Osteoblast (primary cell): ENCODE measurements around the gene DNM1L. TPM values are rescaled to one million over a fixed set of nuclear protein-coding genes. Genes with fewer than 3 reads are reported as not detected.
"Not testable (repeated sequence)": the region's sequence is repeated elsewhere in the genome, so short reads cannot be mapped to it uniquely, and the experiment has no call there.

Experiments
- DNase-seq: peaks from one replicate; pipeline ENCODE4 v3.0.0; 2011; ENCODE audit warnings: low spot score, mixed read lengths; ENCODE audit not compliant: insufficient read length; ENCODE audit errors: missing footprints
- H2AFZ ChIP-seq: 2 replicates; pipeline ENCODE4 v1.6.0; 2011; ENCODE audit warnings: mild to moderate bottlenecking, low read length
- H3K27ac ChIP-seq: 2 replicates; pipeline ENCODE4 v1.5.1; 2011; ENCODE audit warnings: mild to moderate bottlenecking, low read depth, low read length, moderate library complexity
- H3K27me3 ChIP-seq: 2 replicates; pipeline ENCODE4 v1.6.0; 2012; ENCODE audit warnings: mild to moderate bottlenecking, control low read depth, inconsistent platforms, low read length, moderate library complexity; ENCODE audit not compliant: insufficient read depth
- H3K36me3 ChIP-seq: 2 replicates; pipeline ENCODE4 v1.5.1; 2011; ENCODE audit warnings: mild to moderate bottlenecking, low read length, control low read depth, moderate library complexity; ENCODE audit not compliant: insufficient read depth
- H3K4me1 ChIP-seq: 2 replicates; pipeline ENCODE4 v1.5.1; 2011; ENCODE audit warnings: mild to moderate bottlenecking, low read length, control low read depth, moderate library complexity; ENCODE audit not compliant: insufficient read depth
- H3K4me2 ChIP-seq: 2 replicates; pipeline ENCODE4 v1.6.0; 2011; ENCODE audit warnings: mild to moderate bottlenecking, low read length; ENCODE audit not compliant: insufficient read depth
- H3K4me3 ChIP-seq: fragments of 200-600 bp; sonication (generic); 3 replicates; pipeline ENCODE4 v1.5.1; 2012; ENCODE audit warnings: mild to moderate bottlenecking, low read length, inconsistent platforms; ENCODE audit not compliant: insufficient read depth
- H3K79me2 ChIP-seq: 2 replicates; pipeline ENCODE4 v1.6.0; 2012; ENCODE audit warnings: mild to moderate bottlenecking, low read length, control low read depth, inconsistent platforms; ENCODE audit not compliant: insufficient read depth
- H3K9me3 ChIP-seq: 2 replicates; pipeline ENCODE4 v1.5.1; 2011; ENCODE audit warnings: low read depth, low read length, control low read depth
- H4K20me1 ChIP-seq: 2 replicates; pipeline ENCODE4 v1.6.0; 2012; ENCODE audit warnings: mild to moderate bottlenecking, low read length, control low read depth; ENCODE audit not compliant: insufficient read depth
- total RNA-seq: library from RNA; depleted of rRNA; stranded (reverse); fragments of >200 nt; gene quantifications from 2 replicates; pipeline ENCODE4 v1.2.3, GENCODE V29; 2012
- TF ChIP-seq, protein P1 (sequence below): IDR thresholded peaks from 2 replicates; pipeline ENCODE4 v1.5.1; 2011; ENCODE audit warnings: mild to moderate bottlenecking, low read depth, low read length, moderate library complexity; ENCODE audit errors: extremely low read depth

Gene DNM1L
- total RNA-seq, 1 donor, result 74.9 TPM

DNA sequence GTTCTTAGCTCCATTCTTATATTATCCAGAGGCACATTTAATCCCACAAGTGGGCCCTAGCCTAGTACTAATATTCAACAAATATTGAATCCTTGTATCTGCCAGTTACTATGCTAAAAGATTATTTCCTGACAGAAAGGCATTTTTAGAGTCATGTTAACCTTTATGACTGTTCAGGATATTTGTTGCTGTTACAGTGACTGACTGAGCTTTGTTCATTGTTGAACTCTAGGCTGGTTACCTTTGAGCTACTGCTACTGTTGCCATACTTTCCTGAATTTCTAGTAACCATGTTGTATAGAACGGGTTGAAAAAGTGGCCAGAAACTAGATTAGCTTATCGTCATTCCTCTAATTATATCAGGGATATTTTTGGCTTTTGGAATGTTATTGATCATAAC is 29.8 kb downstream of the DNM1L start:
- no peaks in the 10 kb centered on the region for H4K20me1 ChIP-seq
- H3K79me2 ChIP-seq, result peaks cover 5% of the 10 kb centered on the region
- no peaks in the 10 kb centered on the region for H3K9me3 ChIP-seq
- H3K36me3 ChIP-seq, result peaks cover 28% of the 10 kb centered on the region
- H3K27me3 ChIP-seq, result no peaks in the 10 kb centered on the region
- no peak overlapping the region for H2AFZ ChIP-seq
- no peak for DNase-seq
- H3K4me3 ChIP-seq, result no peak overlapping the region
- TF ChIP-seq, protein P1, sequence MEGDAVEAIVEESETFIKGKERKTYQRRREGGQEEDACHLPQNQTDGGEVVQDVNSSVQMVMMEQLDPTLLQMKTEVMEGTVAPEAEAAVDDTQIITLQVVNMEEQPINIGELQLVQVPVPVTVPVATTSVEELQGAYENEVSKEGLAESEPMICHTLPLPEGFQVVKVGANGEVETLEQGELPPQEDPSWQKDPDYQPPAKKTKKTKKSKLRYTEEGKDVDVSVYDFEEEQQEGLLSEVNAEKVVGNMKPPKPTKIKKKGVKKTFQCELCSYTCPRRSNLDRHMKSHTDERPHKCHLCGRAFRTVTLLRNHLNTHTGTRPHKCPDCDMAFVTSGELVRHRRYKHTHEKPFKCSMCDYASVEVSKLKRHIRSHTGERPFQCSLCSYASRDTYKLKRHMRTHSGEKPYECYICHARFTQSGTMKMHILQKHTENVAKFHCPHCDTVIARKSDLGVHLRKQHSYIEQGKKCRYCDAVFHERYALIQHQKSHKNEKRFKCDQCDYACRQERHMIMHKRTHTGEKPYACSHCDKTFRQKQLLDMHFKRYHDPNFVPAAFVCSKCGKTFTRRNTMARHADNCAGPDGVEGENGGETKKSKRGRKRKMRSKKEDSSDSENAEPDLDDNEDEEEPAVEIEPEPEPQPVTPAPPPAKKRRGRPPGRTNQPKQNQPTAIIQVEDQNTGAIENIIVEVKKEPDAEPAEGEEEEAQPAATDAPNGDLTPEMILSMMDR, result no peak
- H3K4me1 ChIP-seq, result no peaks in the 10 kb centered on the region
- H3K4me2 ChIP-seq, result no peak overlapping the region
- H3K27ac ChIP-seq, result no peak overlapping the region

DNA sequence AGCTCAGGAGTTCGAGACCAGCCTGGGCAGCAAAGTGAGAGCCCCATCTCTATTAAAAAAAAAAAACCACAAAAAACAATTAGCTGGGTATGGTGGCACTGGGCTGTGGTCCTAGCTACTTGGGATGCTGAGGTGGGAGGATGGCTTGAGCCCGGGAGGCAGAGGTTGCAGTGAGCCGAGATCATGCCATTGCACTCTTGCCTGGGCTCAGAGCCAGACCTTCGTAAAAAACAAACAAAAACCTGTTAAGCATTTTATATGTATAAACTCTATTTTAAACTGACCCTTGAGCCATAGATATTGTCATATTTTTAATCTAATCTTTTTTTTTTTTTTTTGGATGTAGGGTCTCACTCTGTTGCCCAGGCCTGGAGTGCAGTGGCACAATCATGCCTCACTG is 35.7 kb downstream of the DNM1L start:
- H3K36me3 ChIP-seq, result peaks cover 37% of the 10 kb centered on the region
- TF ChIP-seq, protein P1, result no peak
- H3K27ac ChIP-seq, result no peak overlapping the region
- H3K4me2 ChIP-seq, result no peak overlapping the region
- H2AFZ ChIP-seq, result no peak overlapping the region
- no peak overlapping the region for H3K4me3 ChIP-seq
- H4K20me1 ChIP-seq, result no peaks in the 10 kb centered on the region
- no peaks in the 10 kb centered on the region for H3K4me1 ChIP-seq
- no peaks in the 10 kb centered on the region for H3K27me3 ChIP-seq
- DNase-seq, result no peak
- H3K9me3 ChIP-seq, result no peaks in the 10 kb centered on the region
- no peaks in the 10 kb centered on the region for H3K79me2 ChIP-seq

DNA sequence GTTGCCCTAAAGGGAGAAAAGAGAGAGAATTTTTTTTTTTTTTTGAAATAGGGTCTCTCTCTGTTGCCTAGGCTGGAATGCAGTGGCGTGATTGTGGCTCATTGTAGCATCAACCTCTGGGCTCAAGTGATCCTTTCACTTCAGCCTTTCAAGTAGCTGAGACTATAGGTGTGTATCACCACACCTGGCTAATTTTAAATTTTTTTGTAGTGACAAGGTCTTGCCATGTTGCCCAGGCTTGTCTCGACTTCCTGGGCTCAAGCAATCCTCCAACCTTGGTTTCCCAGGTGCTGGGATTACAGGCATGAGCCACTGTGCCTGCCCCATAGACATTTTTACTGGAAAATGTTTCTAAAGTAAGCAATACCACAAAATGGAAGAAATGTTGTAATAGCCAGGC is 39.8 kb downstream of the DNM1L start:
- DNase-seq, result no peak
- H3K9me3 ChIP-seq, result no peaks in the 10 kb centered on the region
- H3K36me3 ChIP-seq, result peaks cover 29% of the 10 kb centered on the region
- no peaks in the 10 kb centered on the region for H3K79me2 ChIP-seq
- H3K27ac ChIP-seq, result no peak overlapping the region
- no peaks in the 10 kb centered on the region for H3K27me3 ChIP-seq
- TF ChIP-seq, protein P1, result no peak
- no peak overlapping the region for H3K4me3 ChIP-seq
- no peak overlapping the region for H3K4me2 ChIP-seq
- H4K20me1 ChIP-seq, result no peaks in the 10 kb centered on the region
- H3K4me1 ChIP-seq, result no peaks in the 10 kb centered on the region
- H2AFZ ChIP-seq, result no peak overlapping the region

DNA sequence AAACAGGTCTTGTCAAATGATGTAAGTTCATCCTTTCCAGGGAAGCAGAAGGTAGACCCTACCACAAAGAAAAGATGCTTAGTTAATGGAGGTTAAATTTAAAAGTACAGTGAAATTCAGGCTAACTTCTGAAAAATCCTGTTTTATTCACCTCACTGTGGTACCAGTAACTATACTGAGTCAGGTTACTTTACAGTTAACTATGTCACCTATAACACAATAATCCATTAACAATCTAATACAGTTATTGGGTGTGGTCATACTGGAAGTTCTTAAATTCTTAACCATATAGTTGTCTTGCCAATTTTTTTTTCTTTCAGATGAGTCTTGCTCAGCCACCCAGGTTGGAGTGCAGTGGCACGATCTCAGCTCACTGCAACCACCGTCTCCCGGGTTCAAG is 46.2 kb downstream of the DNM1L start:
- not testable (repeated sequence) for H3K9me3 ChIP-seq, H3K79me2 ChIP-seq, H2AFZ ChIP-seq, H3K27me3 ChIP-seq, H3K4me3 ChIP-seq, H3K4me1 ChIP-seq, H4K20me1 ChIP-seq, DNase-seq, H3K27ac ChIP-seq, H3K4me2 ChIP-seq
- H3K36me3 ChIP-seq, result peaks cover 34% of the 10 kb centered on the region
